Liver (tissue), 3 donors: ENCODE measurements around the gene CGN.
A peak's percentile ranks its signal among the peaks of the same experiment; 100 is the strongest.

Experiments
- EGR1 ChIP-seq, 2 donors: IDR thresholded peaks; 2 replicates each; pipeline ENCODE4 v1.6.1; 2016 to 2018; ENCODE audit warnings: antibody characterized with exemption in 2 of 2, low read depth in 2 of 2
- ZBTB33 ChIP-seq: IDR thresholded peaks from 2 replicates; pipeline ENCODE4 v1.6.1; 2016; ENCODE audit warnings: antibody characterized with exemption
- TF ChIP-seq, protein P1 (sequence below): fragments of 150-350 bp; IDR thresholded peaks from 2 replicates; pipeline ENCODE4 v1.5.1; 2017; ENCODE audit warnings: improper control_type of control experiment, low read depth, low read length; ENCODE audit not compliant: missing input control
- TF ChIP-seq, protein P2 (sequence below): IDR thresholded peaks from 2 replicates; pipeline ENCODE4 v1.6.1; 2016; ENCODE audit warnings: antibody characterized with exemption
- donor health status: healthy.
- donor health status: healthy.

DNA sequence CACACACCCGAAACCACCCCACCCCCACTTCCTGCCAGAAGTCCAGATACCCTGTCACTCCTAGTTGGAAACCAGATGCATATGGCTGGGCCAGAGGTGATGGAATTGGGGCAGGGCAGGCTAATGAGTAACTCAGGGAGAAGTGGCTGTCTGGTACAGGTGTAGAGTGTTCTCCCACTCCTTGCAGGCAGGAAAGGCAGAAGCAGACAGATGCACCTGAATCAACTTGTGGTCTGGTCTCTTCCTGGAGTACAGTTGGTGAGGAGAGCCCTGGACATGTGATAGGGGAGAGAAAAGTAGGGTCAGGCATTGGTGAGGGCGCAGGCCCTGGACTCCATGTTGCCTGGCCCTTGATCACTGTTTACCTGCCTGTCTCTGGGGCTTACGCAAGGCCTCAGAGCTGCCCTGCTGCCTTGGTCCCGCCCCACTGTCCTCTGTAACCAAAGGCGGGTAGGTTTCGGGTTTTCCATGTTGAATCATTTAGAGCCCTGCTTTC is 2.5 kb downstream of the CGN start:
- TF ChIP-seq EGR1 (IDR thresholded peaks at IDR 0.05; ENCODE audit: low read depth in 2 of 2): no peak
- TF ChIP-seq, protein P1, sequence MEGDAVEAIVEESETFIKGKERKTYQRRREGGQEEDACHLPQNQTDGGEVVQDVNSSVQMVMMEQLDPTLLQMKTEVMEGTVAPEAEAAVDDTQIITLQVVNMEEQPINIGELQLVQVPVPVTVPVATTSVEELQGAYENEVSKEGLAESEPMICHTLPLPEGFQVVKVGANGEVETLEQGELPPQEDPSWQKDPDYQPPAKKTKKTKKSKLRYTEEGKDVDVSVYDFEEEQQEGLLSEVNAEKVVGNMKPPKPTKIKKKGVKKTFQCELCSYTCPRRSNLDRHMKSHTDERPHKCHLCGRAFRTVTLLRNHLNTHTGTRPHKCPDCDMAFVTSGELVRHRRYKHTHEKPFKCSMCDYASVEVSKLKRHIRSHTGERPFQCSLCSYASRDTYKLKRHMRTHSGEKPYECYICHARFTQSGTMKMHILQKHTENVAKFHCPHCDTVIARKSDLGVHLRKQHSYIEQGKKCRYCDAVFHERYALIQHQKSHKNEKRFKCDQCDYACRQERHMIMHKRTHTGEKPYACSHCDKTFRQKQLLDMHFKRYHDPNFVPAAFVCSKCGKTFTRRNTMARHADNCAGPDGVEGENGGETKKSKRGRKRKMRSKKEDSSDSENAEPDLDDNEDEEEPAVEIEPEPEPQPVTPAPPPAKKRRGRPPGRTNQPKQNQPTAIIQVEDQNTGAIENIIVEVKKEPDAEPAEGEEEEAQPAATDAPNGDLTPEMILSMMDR: no peak
- TF ChIP-seq, protein P2, sequence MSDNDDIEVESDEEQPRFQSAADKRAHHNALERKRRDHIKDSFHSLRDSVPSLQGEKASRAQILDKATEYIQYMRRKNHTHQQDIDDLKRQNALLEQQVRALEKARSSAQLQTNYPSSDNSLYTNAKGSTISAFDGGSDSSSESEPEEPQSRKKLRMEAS: peak; percentile 67
- TF ChIP-seq ZBTB33: peak; percentile 27
